Caki2 (cell line): ENCODE measurements around the gene OR2Y1. TPM values are rescaled to one million over a fixed set of nuclear protein-coding genes. Genes with fewer than 3 reads are reported as not detected.
A peak's percentile ranks its signal among the peaks of the same experiment; 100 is the strongest.
"Not testable (repeated sequence)": the region's sequence is repeated elsewhere in the genome, so short reads cannot be mapped to it uniquely, and the experiment has no call there.

ENCODE experiments used
- DNase-seq: peaks from one replicate; pipeline ENCODE4 v3.0.0-alpha.2; 2015; ENCODE audit warnings: low read depth
- in situ Hi-C: cut with HindIII; loops from 2 replicates; pipeline ENCODE4 v1.10.0; 2016; ENCODE audit warnings: low sequenced_read_pairs, low pct_unique_long_range_greater_than_20kb, mixed read lengths
- total RNA-seq: library from RNA; depleted of rRNA; stranded (reverse); fragments of >200 nt; shearing (Covaris generic); gene quantifications from 2 replicates; pipeline ENCODE4 v1.2.3, GENCODE V29; 2014; ENCODE audit warnings: low replicate concordance

OR2Y1 gene
- total RNA-seq, 1 experiment from 2014 or later: not detected

- in situ Hi-C loops: no loop called here
- no peak for DNase-seq
Measured at GRCh38 chr5:180744253-180744652, 4.4 kb upstream of the OR2Y1 start.

- no peak for DNase-seq
- in situ Hi-C loops: no loop called here
Measured at GRCh38 chr5:180742727-180743126, 2.9 kb upstream of the OR2Y1 start.

GRCh38 chr5:180740953-180741352, 1.1 kb upstream of the OR2Y1 start:
- DNase-seq, in situ Hi-C loops: not testable (repeated sequence)

- DNase-seq: no peak
- in situ Hi-C loops: no loop called here
Measured at GRCh38 chr5:180739271-180739670, 587 bp downstream of the OR2Y1 start.

GRCh38 chr5:180736536-180736935, 3.3 kb downstream of the OR2Y1 start:
- no peak for DNase-seq
- in situ Hi-C loops: no loop called here

- no peak for DNase-seq
- in situ Hi-C loops: no loop called here
Measured at GRCh38 chr5:180724944-180725343, 14.9 kb downstream of the OR2Y1 start.

GRCh38 chr5:180723936-180724335, 15.9 kb downstream of the OR2Y1 start:
- no peak for DNase-seq
- in situ Hi-C loops: no loop called here

GRCh38 chr5:180720486-180720885, 19.4 kb downstream of the OR2Y1 start:
- in situ Hi-C loops: no loop called here

GRCh38 chr5:180719781-180720180, 20.1 kb downstream of the OR2Y1 start:
- in situ Hi-C loops: no loop called here
- no peak for DNase-seq

More at GRCh38 chr5:180720486-180720885, 19.4 kb downstream of the OR2Y1 start:
- no peak for DNase-seq

GRCh38 chr5:180718810-180719453, 20.9 kb downstream of the OR2Y1 start:
- in situ Hi-C loops: no loop called here
- DNase-seq: peak; percentile 44

GRCh38 chr5:180717989-180718388, 21.9 kb downstream of the OR2Y1 start:
- DNase-seq: no peak
- in situ Hi-C loops: no loop called here

- peak; percentile 69 for DNase-seq
- in situ Hi-C loops: no loop called here
Measured at GRCh38 chr5:180704362-180704761, 35.5 kb downstream of the OR2Y1 start.

GRCh38 chr5:180703912-180704311, 35.9 kb downstream of the OR2Y1 start:
- DNase-seq: no peak
- in situ Hi-C loops: no loop called here

GRCh38 chr5:180703371-180703770, 36.5 kb downstream of the OR2Y1 start:
- DNase-seq, in situ Hi-C loops: not testable (repeated sequence)

GRCh38 chr5:180700440-180700839, 39.4 kb downstream of the OR2Y1 start:
- in situ Hi-C loops: not testable (repeated sequence)

GRCh38 chr5:180699042-180699441, 40.8 kb downstream of the OR2Y1 start:
- in situ Hi-C loops: no loop called here
- DNase-seq: no peak

More at GRCh38 chr5:180700440-180700839, 39.4 kb downstream of the OR2Y1 start:
- not testable (repeated sequence) for DNase-seq

- no peak for DNase-seq
- in situ Hi-C loops: no loop called here
Measured at GRCh38 chr5:180696116-180696515, 43.7 kb downstream of the OR2Y1 start.

- in situ Hi-C loops: no loop called here
Measured at GRCh38 chr5:180692429-180692828, 47.4 kb downstream of the OR2Y1 start.

GRCh38 chr5:180691046-180691445, 48.8 kb downstream of the OR2Y1 start:
- in situ Hi-C loops: no loop called here
- DNase-seq: no peak

More at GRCh38 chr5:180692429-180692828, 47.4 kb downstream of the OR2Y1 start:
- DNase-seq: no peak

- in situ Hi-C loops: no loop called here
Measured at GRCh38 chr5:180690562-180690961, 49.3 kb downstream of the OR2Y1 start.

More at GRCh38 chr5:180690562-180690961, 49.3 kb downstream of the OR2Y1 start:
- DNase-seq: no peak
